ENCODE data around the gene COL4A2. TPM values are rescaled to one million over a fixed set of nuclear protein-coding genes. Genes with fewer than 3 reads are reported as not detected.

COL4A2 gene
- total and polyA plus RNA-seq, 2 experiments from 2014 or later = 146 to 455 TPM

DNA sequence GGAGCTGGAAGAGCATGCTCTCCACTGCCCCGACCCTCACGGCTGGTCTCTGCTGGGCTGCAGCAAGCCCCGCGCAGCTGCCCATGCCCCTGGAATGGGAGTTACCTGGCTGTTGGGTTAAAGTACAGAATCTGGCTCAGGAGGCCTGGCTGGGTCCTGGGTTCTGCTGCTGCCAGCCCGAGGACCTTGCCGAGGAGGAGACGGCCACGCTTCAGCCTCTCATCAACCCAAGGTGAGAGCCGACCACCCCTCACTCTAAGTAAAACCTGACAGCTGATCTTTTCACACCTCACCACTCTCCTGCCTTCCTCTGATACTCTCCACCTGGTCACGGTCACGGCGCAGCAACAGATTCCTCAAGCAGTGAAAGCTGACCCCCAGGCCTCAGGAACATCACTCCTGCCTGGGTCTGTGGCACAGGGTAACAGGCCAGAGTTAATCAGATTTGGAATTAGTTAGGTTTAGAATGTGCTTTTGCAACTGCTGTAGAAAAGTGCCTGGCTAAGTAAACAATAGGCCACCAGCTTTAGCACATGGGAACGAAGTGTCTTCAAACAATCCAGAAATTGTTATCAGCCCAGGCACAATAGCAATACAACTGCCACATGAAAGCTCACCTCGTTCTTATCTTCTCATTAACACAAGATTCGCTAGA is 233.9 kb downstream of the COL4A2 start:
- peaks cover 5% of the 10 kb centered on the region; the same call in 1 of the 2 replicates for H3F3A ChIP-seq (ENCODE audit: insufficient read depth)
- H3K9me2 ChIP-seq (ENCODE audit: insufficient read depth) = no peaks in the 10 kb centered on the region
- H3K36me3 ChIP-seq (ENCODE audit: low read depth) = no peaks in the 10 kb centered on the region
- no peak overlapping the region for H3K9ac ChIP-seq
- no peak overlapping the region for H3K4me3 ChIP-seq
- H3K9me3 ChIP-seq (ENCODE audit: low read depth) = no peaks in the 10 kb centered on the region
- H3K27me3 ChIP-seq (replicated peaks; ENCODE audit: insufficient read depth) = no peaks in the 10 kb centered on the region
- in situ Hi-C loops (cut with MboI) = no loop called here
- no peaks in the 10 kb centered on the region for H3K79me2 ChIP-seq (ENCODE audit: insufficient read depth)
- no peak overlapping the region for H3K4me2 ChIP-seq (ENCODE audit: unreplicated experiment)
- H3K27ac ChIP-seq = no peak overlapping the region
- TF ChIP-seq EZH2phosphoT487 (IDR thresholded peaks at IDR 0.05; ENCODE audit: insufficient read depth, low read depth) (no peak), EZH2 (IDR thresholded peaks at IDR 0.05; ENCODE audit: insufficient read depth, poor library complexity, severe bottlenecking) (no peak)
- H4K20me1 ChIP-seq (ENCODE audit: insufficient read depth) = no peaks in the 10 kb centered on the region
- no peak overlapping the region for H2AFZ ChIP-seq
- no peak for DNase-seq
- WGBS, 2 experiments (ENCODE audit: low coverage in 1 of 2, low lambda C conversion rate in 2 of 2, missing lambda C conversion rate in 2 of 2) = 72 to 76% methylated on average over 15 of the region's 15 CpGs
- 0 out of 2 replicates have a peak, but pooled peaks cover 6% of the 10 kb centered on the region for H3K4me1 ChIP-seq (ENCODE audit: insufficient read depth)

DNA sequence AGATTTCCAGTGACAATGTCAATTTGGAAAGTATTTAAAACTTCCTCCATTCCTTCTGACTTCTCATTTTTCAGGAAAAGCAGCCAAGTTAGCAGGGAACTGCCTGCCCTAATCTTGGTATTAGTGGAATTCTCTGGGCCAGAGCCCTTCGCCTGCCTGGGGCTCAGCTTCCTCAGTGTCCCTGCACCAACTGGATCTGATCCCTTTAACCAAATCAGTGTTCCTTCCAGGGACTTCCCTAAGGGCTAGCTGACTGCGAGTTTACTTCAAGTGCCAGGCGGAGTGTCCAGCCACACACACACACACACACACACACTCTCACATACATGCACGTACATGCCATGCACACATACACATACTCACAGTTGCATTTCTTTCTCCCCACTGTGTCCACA is 234.4 kb downstream of the COL4A2 start:
- TF ChIP-seq EZH2 (IDR thresholded peaks at IDR 0.05; ENCODE audit: insufficient read depth, poor library complexity, severe bottlenecking) (no peak), EZH2phosphoT487 (IDR thresholded peaks at IDR 0.05; ENCODE audit: insufficient read depth, low read depth) (no peak)

DNA sequence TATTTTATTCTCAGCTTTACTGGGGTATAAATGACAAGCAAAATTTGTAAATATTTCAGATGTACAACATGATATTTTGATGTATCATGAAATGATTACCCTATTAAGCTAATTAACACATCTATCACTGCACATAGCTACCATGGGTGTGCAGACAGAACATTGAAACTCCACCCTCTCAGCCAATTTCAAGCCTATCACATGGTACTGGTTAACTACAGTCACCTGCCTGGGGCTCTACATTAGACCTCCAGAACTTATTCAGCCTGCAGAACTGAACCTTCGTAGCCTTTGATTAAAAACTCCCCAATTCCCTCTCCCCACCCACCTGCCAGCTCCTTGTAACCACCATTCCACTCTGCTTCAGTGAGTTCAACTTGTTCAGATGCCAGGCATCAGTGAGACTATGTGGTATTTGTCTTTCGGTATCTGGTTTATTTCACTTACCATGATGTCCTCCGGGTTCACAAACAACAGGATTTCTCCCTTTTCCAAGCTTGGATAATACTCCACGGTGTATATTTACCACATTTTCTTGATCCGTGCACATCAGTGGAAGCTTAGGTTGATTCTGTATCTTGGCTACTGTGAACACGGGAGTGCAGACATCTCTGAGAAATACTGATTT is 235.2 kb downstream of the COL4A2 start:
- Histone ChIP-seq H3K4me1 (ENCODE audit: insufficient read depth) (0 out of 2 replicates have a peak, but pooled peaks cover 6% of the 10 kb centered on the region), H3F3A (ENCODE audit: insufficient read depth) (peaks cover 5% of the 10 kb centered on the region; the same call in 1 of the 2 replicates), H4K20me1 (ENCODE audit: insufficient read depth) (no peaks in the 10 kb centered on the region), H3K27ac (no peak overlapping the region), H3K4me3 (no peak overlapping the region), H3K9me2 (ENCODE audit: insufficient read depth) (no peaks in the 10 kb centered on the region), H2AFZ (no peak overlapping the region), H3K4me2 (ENCODE audit: unreplicated experiment) (no peak overlapping the region), H3K27me3 (replicated peaks; ENCODE audit: insufficient read depth) (no peaks in the 10 kb centered on the region), H3K9me3 (ENCODE audit: low read depth) (no peaks in the 10 kb centered on the region), H3K9ac (no peak overlapping the region), H3K36me3 (ENCODE audit: low read depth) (no peaks in the 10 kb centered on the region), H3K79me2 (ENCODE audit: insufficient read depth) (no peaks in the 10 kb centered on the region)
- in situ Hi-C loops (cut with MboI) = no loop called here
- DNase-seq = no peak
- TF ChIP-seq EZH2 (IDR thresholded peaks at IDR 0.05; ENCODE audit: insufficient read depth, poor library complexity, severe bottlenecking) (no peak), EZH2phosphoT487 (IDR thresholded peaks at IDR 0.05; ENCODE audit: insufficient read depth, low read depth) (no peak)
- WGBS, 2 experiments (ENCODE audit: low coverage in 1 of 2, low lambda C conversion rate in 2 of 2, missing lambda C conversion rate in 2 of 2) = 75 to 79% methylated on average over 6 of the region's 6 CpGs

More for the DNA sequence above, 234.4 kb downstream of the COL4A2 start:
- in situ Hi-C loops (cut with MboI) = no loop called here
- H2AFZ ChIP-seq = no peak overlapping the region
- H3K27ac ChIP-seq = no peak overlapping the region
- peaks cover 5% of the 10 kb centered on the region; the same call in 1 of the 2 replicates for H3F3A ChIP-seq (ENCODE audit: insufficient read depth)
- H3K4me3 ChIP-seq = no peak overlapping the region
- no peaks in the 10 kb centered on the region for H4K20me1 ChIP-seq (ENCODE audit: insufficient read depth)
- H3K4me2 ChIP-seq (ENCODE audit: unreplicated experiment) = no peak overlapping the region
- no peaks in the 10 kb centered on the region for H3K79me2 ChIP-seq (ENCODE audit: insufficient read depth)
- DNase-seq = peak; percentile 25
- 39 to 45% methylated on average over 4 of the region's 4 CpGs for WGBS, 2 experiments (ENCODE audit: low coverage in 1 of 2, low lambda C conversion rate in 2 of 2, missing lambda C conversion rate in 2 of 2)
- no peaks in the 10 kb centered on the region for H3K9me2 ChIP-seq (ENCODE audit: insufficient read depth)
- no peaks in the 10 kb centered on the region for H3K36me3 ChIP-seq (ENCODE audit: low read depth)
- H3K9me3 ChIP-seq (ENCODE audit: low read depth) = no peaks in the 10 kb centered on the region
- H3K27me3 ChIP-seq (replicated peaks; ENCODE audit: insufficient read depth) = no peaks in the 10 kb centered on the region
- H3K4me1 ChIP-seq (ENCODE audit: insufficient read depth) = 0 out of 2 replicates have a peak, but pooled peaks cover 6% of the 10 kb centered on the region
- no peak overlapping the region for H3K9ac ChIP-seq

DNA sequence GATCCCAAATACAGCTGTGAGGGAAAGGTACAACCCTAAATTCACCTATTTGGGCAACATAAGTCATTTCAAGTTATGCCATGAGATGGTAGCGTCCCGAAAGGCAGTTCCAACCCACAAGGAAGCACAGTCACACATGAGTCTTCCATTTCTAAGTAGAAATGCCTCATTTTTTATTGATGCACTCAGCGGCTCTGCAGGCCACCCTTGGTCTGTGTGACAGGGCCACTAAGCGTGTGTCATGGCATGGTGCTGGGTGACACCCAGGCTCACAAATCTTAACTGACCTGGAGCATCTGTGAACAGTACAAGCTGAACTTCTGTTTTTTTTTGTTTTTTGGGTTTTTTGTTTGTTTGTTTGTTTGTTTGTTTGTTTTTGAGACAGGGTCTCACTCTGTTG is 239.3 kb downstream of the COL4A2 start:
- H3K4me3 ChIP-seq = no peak overlapping the region
- in situ Hi-C loops (cut with MboI) = no loop called here
- WGBS, 2 experiments (ENCODE audit: low coverage in 1 of 2, low lambda C conversion rate in 2 of 2, missing lambda C conversion rate in 2 of 2) = 69 to 75% methylated on average over 4 of the region's 4 CpGs

More for the DNA sequence above, 239.3 kb downstream of the COL4A2 start:
- H3K9me2 ChIP-seq (ENCODE audit: insufficient read depth) = no peaks in the 10 kb centered on the region
- TF ChIP-seq EZH2 (IDR thresholded peaks at IDR 0.05; ENCODE audit: insufficient read depth, poor library complexity, severe bottlenecking) (no peak), EZH2phosphoT487 (IDR thresholded peaks at IDR 0.05; ENCODE audit: insufficient read depth, low read depth) (no peak)
- no peaks in the 10 kb centered on the region for H3K9me3 ChIP-seq (ENCODE audit: low read depth)
- no peaks in the 10 kb centered on the region for H3K36me3 ChIP-seq (ENCODE audit: low read depth)
- no peaks in the 10 kb centered on the region for H3K27me3 ChIP-seq (replicated peaks; ENCODE audit: insufficient read depth)
- H3K27ac ChIP-seq = no peak overlapping the region
- H3K9ac ChIP-seq = no peak overlapping the region
- no peaks in the 10 kb centered on the region for H4K20me1 ChIP-seq (ENCODE audit: insufficient read depth)
- H3K79me2 ChIP-seq (ENCODE audit: insufficient read depth) = no peaks in the 10 kb centered on the region
- 0 out of 2 replicates have a peak, but pooled peaks cover 3% of the 10 kb centered on the region for H3K4me1 ChIP-seq (ENCODE audit: insufficient read depth)
- H2AFZ ChIP-seq = no peak overlapping the region
- no peak overlapping the region for H3K4me2 ChIP-seq (ENCODE audit: unreplicated experiment)
- H3F3A ChIP-seq (ENCODE audit: insufficient read depth) = peaks cover 2% of the 10 kb centered on the region; the same call in 1 of the 2 replicates
- no peak for DNase-seq
